ENCODE measurements around the gene P4HTM.

P4HTM gene

GRCh38 chr3:48963591-48963990, 26.4 kb upstream of the P4HTM start:
- Histone ChIP-seq H3K9ac (ENCODE audit: low read length) (no peak overlapping the region), H3K4me1 (ENCODE audit: control insufficient read depth, insufficient read depth, low read length) (no peaks in the 10 kb centered on the region), H3K9me3 (ENCODE audit: control insufficient read depth, low read length) (no peaks in the 10 kb centered on the region), H3K36me3 (ENCODE audit: control insufficient read depth, insufficient read depth, low read length) (peaks cover 4% of the 10 kb centered on the region), H3K4me3 (ENCODE audit: low read length) (no peak overlapping the region), H3K27me3 (ENCODE audit: control insufficient read depth, insufficient read depth, low read length) (no peaks in the 10 kb centered on the region)

DNA sequence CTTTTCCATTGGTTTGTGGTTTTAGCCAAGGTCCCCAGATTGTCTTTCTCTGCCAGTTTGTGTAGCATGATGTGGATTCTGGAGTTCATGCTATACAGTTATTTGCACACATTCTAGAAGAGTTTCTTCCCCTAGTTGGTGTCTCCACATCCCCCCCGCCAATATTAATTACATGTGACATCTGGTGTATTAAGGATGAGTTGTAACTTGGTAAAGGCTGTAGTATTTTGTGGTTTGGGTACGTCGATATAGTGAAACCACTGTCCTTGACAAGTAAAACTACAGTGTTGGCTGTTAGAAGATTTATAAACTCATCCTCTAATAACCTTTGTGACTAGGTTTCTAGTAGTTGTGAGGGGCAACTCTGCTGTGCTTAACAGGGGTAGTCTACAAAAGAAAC, 23.7 kb upstream of the P4HTM start:
- H3K9me3 ChIP-seq (ENCODE audit: control insufficient read depth, low read length) = no peaks in the 10 kb centered on the region
- H3K4me3 ChIP-seq (ENCODE audit: low read length) = no peak overlapping the region
- H3K36me3 ChIP-seq (ENCODE audit: control insufficient read depth, insufficient read depth, low read length) = peaks cover 5% of the 10 kb centered on the region
- H3K9ac ChIP-seq (ENCODE audit: low read length) = no peak overlapping the region
- H3K27me3 ChIP-seq (ENCODE audit: control insufficient read depth, insufficient read depth, low read length) = no peaks in the 10 kb centered on the region
- H3K4me1 ChIP-seq (ENCODE audit: control insufficient read depth, insufficient read depth, low read length) = no peaks in the 10 kb centered on the region

- Histone ChIP-seq H3K4me3 (ENCODE audit: low read length) (no peak overlapping the region), H3K4me1 (ENCODE audit: control insufficient read depth, insufficient read depth, low read length) (no peaks in the 10 kb centered on the region), H3K27me3 (ENCODE audit: control insufficient read depth, insufficient read depth, low read length) (no peaks in the 10 kb centered on the region), H3K9ac (ENCODE audit: low read length) (no peak overlapping the region), H3K36me3 (ENCODE audit: control insufficient read depth, insufficient read depth, low read length) (peaks cover 5% of the 10 kb centered on the region), H3K9me3 (ENCODE audit: control insufficient read depth, low read length) (no peaks in the 10 kb centered on the region)
Measured at GRCh38 chr3:48966876-48967361, 23.1 kb upstream of the P4HTM start.

GRCh38 chr3:48970586-48970985, 19.5 kb upstream of the P4HTM start:
- Histone ChIP-seq H3K27me3 (ENCODE audit: control insufficient read depth, insufficient read depth, low read length) (no peaks in the 10 kb centered on the region), H3K9ac (ENCODE audit: low read length) (no peak overlapping the region), H3K9me3 (ENCODE audit: control insufficient read depth, low read length) (no peaks in the 10 kb centered on the region), H3K4me1 (ENCODE audit: control insufficient read depth, insufficient read depth, low read length) (no peaks in the 10 kb centered on the region), H3K36me3 (ENCODE audit: control insufficient read depth, insufficient read depth, low read length) (peaks cover 16% of the 10 kb centered on the region), H3K4me3 (ENCODE audit: low read length) (no peak overlapping the region)

DNA sequence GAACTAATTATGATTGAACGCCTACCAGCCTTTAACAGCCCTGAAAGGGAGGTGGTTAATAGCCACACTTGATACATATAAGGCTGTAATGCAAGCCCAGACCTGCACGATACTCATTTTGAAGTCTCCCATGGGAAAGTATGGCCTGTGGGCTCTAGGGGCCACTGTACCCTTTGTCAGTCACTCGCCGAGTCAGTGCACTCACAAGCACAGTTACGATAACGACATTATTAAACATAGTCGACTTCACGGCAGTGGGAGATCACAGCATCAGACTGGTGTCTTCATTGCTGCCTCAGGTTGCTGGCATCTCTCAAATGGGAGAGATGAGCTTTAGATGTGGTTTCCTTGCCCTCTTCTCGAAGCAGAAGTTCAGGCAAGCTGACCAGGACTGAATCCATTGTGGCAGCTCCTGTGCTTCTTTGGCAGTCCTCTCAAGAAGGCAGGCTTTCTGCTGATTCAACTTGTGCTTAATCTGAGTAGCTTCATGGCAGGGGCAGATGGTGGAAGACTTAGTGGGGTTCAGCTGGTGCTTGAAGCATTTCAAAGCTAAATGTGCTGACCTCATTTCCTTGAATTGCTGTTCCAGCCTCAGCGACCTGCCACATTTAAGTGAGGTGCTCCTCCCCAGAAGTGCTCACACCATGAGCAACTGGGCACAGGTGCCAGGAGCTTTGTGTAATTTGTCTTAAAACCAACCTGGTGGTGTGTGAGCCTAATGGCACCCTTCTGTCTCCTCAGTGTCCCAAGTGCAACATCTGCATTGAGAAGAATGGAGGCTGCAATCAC, 15.8 kb upstream of the P4HTM start:
- Histone ChIP-seq H3K36me3 (ENCODE audit: control insufficient read depth, insufficient read depth, low read length) (peaks cover 11% of the 10 kb centered on the region), H3K4me1 (ENCODE audit: control insufficient read depth, insufficient read depth, low read length) (no peaks in the 10 kb centered on the region), H3K9ac (ENCODE audit: low read length) (no peak overlapping the region), H3K27me3 (ENCODE audit: control insufficient read depth, insufficient read depth, low read length) (no peaks in the 10 kb centered on the region), H3K4me3 (ENCODE audit: low read length) (no peak overlapping the region), H3K9me3 (ENCODE audit: control insufficient read depth, low read length) (no peaks in the 10 kb centered on the region)

GRCh38 chr3:48979451-48979850, 10.6 kb upstream of the P4HTM start:
- H3K4me1 ChIP-seq (ENCODE audit: control insufficient read depth, insufficient read depth, low read length) = no peaks in the 10 kb centered on the region
- H3K4me3 ChIP-seq (ENCODE audit: low read length) = no peak overlapping the region
- no peak overlapping the region for H3K9ac ChIP-seq (ENCODE audit: low read length)
- no peaks in the 10 kb centered on the region for H3K9me3 ChIP-seq (ENCODE audit: control insufficient read depth, low read length)
- H3K27me3 ChIP-seq (ENCODE audit: control insufficient read depth, insufficient read depth, low read length) = no peaks in the 10 kb centered on the region
- peaks cover 18% of the 10 kb centered on the region for H3K36me3 ChIP-seq (ENCODE audit: control insufficient read depth, insufficient read depth, low read length)

GRCh38 chr3:48980295-48980694, 9.7 kb upstream of the P4HTM start:
- H3K9me3 ChIP-seq (ENCODE audit: control insufficient read depth, low read length) = no peaks in the 10 kb centered on the region
- peaks cover 13% of the 10 kb centered on the region for H3K36me3 ChIP-seq (ENCODE audit: control insufficient read depth, insufficient read depth, low read length)
- H3K27me3 ChIP-seq (ENCODE audit: control insufficient read depth, insufficient read depth, low read length) = no peaks in the 10 kb centered on the region
- no peaks in the 10 kb centered on the region for H3K4me1 ChIP-seq (ENCODE audit: control insufficient read depth, insufficient read depth, low read length)
- no peak overlapping the region for H3K9ac ChIP-seq (ENCODE audit: low read length)
- no peak overlapping the region for H3K4me3 ChIP-seq (ENCODE audit: low read length)

- no peak overlapping the region for H3K4me3 ChIP-seq (ENCODE audit: low read length)
- H3K9ac ChIP-seq (ENCODE audit: low read length) = no peak overlapping the region
- no peaks in the 10 kb centered on the region for H3K27me3 ChIP-seq (ENCODE audit: control insufficient read depth, insufficient read depth, low read length)
- H3K36me3 ChIP-seq (ENCODE audit: control insufficient read depth, insufficient read depth, low read length) = peaks cover 13% of the 10 kb centered on the region
- no peaks in the 10 kb centered on the region for H3K9me3 ChIP-seq (ENCODE audit: control insufficient read depth, low read length)
- no peaks in the 10 kb centered on the region for H3K4me1 ChIP-seq (ENCODE audit: control insufficient read depth, insufficient read depth, low read length)
Measured at GRCh38 chr3:48982016-48982415, 8.0 kb upstream of the P4HTM start.

DNA sequence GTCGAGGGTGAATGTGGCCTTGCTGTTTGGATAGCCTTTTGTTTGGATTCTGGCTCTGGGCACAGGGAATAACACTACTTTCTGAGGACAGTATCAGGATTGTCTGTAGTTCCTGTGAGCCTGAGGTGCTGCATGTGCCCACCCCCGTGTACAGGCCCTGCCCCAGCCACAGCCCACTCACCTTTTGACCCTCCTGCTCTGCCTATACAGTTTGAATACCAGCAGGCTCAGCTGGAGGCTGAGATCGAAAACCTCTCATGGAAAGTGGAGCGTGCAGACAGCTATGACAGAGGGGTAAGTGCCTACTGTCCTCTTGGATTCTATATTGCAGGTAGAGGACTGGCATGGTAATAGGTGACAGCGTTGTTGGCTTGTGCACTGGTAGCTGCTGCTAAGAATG, 7.4 kb upstream of the P4HTM start:
- H3K4me3 ChIP-seq (ENCODE audit: low read length) = no peak overlapping the region
- no peaks in the 10 kb centered on the region for H3K4me1 ChIP-seq (ENCODE audit: control insufficient read depth, insufficient read depth, low read length)
- H3K36me3 ChIP-seq (ENCODE audit: control insufficient read depth, insufficient read depth, low read length) = peaks cover 13% of the 10 kb centered on the region
- no peaks in the 10 kb centered on the region for H3K9me3 ChIP-seq (ENCODE audit: control insufficient read depth, low read length)
- no peaks in the 10 kb centered on the region for H3K27me3 ChIP-seq (ENCODE audit: control insufficient read depth, insufficient read depth, low read length)
- H3K9ac ChIP-seq (ENCODE audit: low read length) = no peak overlapping the region

GRCh38 chr3:48983096-48983495, 6.9 kb upstream of the P4HTM start:
- no peak overlapping the region for H3K4me3 ChIP-seq (ENCODE audit: low read length)
- no peaks in the 10 kb centered on the region for H3K4me1 ChIP-seq (ENCODE audit: control insufficient read depth, insufficient read depth, low read length)
- peaks cover 13% of the 10 kb centered on the region for H3K36me3 ChIP-seq (ENCODE audit: control insufficient read depth, insufficient read depth, low read length)
- no peaks in the 10 kb centered on the region for H3K9me3 ChIP-seq (ENCODE audit: control insufficient read depth, low read length)
- H3K9ac ChIP-seq (ENCODE audit: low read length) = no peak overlapping the region
- no peaks in the 10 kb centered on the region for H3K27me3 ChIP-seq (ENCODE audit: control insufficient read depth, insufficient read depth, low read length)

DNA sequence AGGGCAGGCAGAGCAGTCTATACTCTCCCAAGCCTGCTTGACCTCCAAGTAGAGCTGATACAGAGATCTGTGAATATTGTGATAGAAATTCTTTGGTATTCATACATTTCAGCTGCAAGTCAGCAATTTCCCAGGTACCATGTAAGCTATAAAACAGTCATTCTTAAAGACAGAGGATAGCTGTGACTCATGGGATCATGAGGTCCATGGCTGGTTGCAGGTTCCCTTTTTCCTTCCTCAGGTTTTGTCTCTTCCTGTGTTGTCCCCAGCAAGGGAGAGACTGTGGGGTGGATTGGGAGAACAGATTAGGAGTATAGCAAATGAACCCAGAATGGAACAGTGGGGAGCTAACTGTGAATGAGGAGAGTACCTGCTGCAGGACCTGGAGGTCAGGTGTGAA, 5.4 kb upstream of the P4HTM start:
- Histone ChIP-seq H3K9ac (ENCODE audit: low read length) (no peak overlapping the region), H3K4me1 (ENCODE audit: control insufficient read depth, insufficient read depth, low read length) (peaks cover 9% of the 10 kb centered on the region), H3K4me3 (ENCODE audit: low read length) (no peak overlapping the region), H3K36me3 (ENCODE audit: control insufficient read depth, insufficient read depth, low read length) (peaks cover 13% of the 10 kb centered on the region), H3K9me3 (ENCODE audit: control insufficient read depth, low read length) (no peaks in the 10 kb centered on the region), H3K27me3 (ENCODE audit: control insufficient read depth, insufficient read depth, low read length) (no peaks in the 10 kb centered on the region)

DNA sequence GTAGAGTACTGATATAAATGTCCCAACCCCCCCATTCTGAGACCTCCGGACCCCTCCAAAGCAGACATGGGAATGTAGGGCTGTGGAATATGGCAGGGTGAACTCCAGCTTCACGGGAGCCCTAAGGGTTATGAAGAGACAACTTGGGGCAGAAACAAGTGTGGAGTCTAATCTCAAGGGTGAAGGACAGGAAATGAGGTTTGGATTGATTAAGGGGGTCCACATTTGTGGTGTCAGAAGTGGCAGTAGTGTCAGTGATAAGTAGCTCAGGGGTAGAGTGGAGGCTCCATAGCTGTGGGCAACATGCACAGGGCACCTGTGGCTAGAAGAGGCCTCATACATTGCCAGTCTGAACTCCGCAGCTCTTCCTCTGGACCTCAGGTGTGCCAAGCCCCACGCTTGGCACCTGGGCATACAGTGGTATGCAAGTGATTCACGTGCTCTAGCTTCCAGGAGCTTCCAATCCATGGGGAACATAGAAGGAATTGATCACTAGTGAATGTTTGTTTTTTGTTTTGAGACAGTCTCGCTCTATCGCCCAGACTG, 4.1 kb upstream of the P4HTM start:
- Histone ChIP-seq H3K36me3 (ENCODE audit: control insufficient read depth, insufficient read depth, low read length) (peaks cover 6% of the 10 kb centered on the region), H3K4me1 (ENCODE audit: control insufficient read depth, insufficient read depth, low read length) (peaks cover 12% of the 10 kb centered on the region), H3K4me3 (ENCODE audit: low read length) (no peak overlapping the region), H3K9me3 (ENCODE audit: control insufficient read depth, low read length) (no peaks in the 10 kb centered on the region), H3K9ac (ENCODE audit: low read length) (no peak overlapping the region), H3K27me3 (ENCODE audit: control insufficient read depth, insufficient read depth, low read length) (no peaks in the 10 kb centered on the region)
